DMS79 (cell line): ENCODE results near the gene ABCB6.
"Not testable (repeated sequence)": the region's sequence is repeated elsewhere in the genome, so short reads cannot be mapped to it uniquely, and the experiment has no call there.

Experiments used
- DNase-seq: peaks from one replicate; lab custom pipeline; 2025; lab: John Stamatoyannopoulos, UW

Gene ABCB6

GRCh38 chr2:219213486-219214071, 5.2 kb downstream of the ABCB6 start:
- no peak for DNase-seq

GRCh38 chr2:219213026-219213415, 5.7 kb downstream of the ABCB6 start:
- no peak for DNase-seq

- DNase-seq = no peak
Measured at GRCh38 chr2:219210886-219211362, 7.8 kb downstream of the ABCB6 start.

- no peak for DNase-seq
Measured at GRCh38 chr2:219210196-219210885, 8.4 kb downstream of the ABCB6 start.

GRCh38 chr2:219209236-219210195, 9.2 kb downstream of the ABCB6 start:
- DNase-seq = no peak

GRCh38 chr2:219207884-219208740, 10.6 kb downstream of the ABCB6 start:
- peak; percentile 34 for DNase-seq

GRCh38 chr2:219207134-219207883, 11.4 kb downstream of the ABCB6 start:
- no peak for DNase-seq

- DNase-seq = peak; percentile 79
Measured at GRCh38 chr2:219206328-219207133, 12.2 kb downstream of the ABCB6 start, which contains the start of gene ZFAND2B. Gene ZFAND2B (plus strand): TSS chr2:219206782. CDS start chr2:219206988, 206 bp downstream.

- no peak for DNase-seq
Measured at GRCh38 chr2:219205981-219206327, 12.8 kb downstream of the ABCB6 start.

GRCh38 chr2:219205165-219205538, 13.6 kb downstream of the ABCB6 start:
- DNase-seq = no peak

GRCh38 chr2:219204425-219205164, 14.2 kb downstream of the ABCB6 start:
- no peak for DNase-seq

- not testable (repeated sequence) for DNase-seq
Measured at GRCh38 chr2:219201331-219201730, 17.4 kb downstream of the ABCB6 start.

GRCh38 chr2:219200502-219201326, 18.0 kb downstream of the ABCB6 start:
- not testable (repeated sequence) for DNase-seq

GRCh38 chr2:219199470-219200211, 19.1 kb downstream of the ABCB6 start:
- DNase-seq = no peak

- no peak for DNase-seq
Measured at GRCh38 chr2:219198974-219199373, 19.8 kb downstream of the ABCB6 start.

GRCh38 chr2:219197388-219197787, 21.4 kb downstream of the ABCB6 start:
- no peak for DNase-seq

- no peak for DNase-seq
Measured at GRCh38 chr2:219186754-219187456, 31.9 kb downstream of the ABCB6 start.
